UCSD-AML1 (cell line): ENCODE data around the gene SLCO3A1.
"Not testable (repeated sequence)": the region's sequence is repeated elsewhere in the genome, so short reads cannot be mapped to it uniquely, and the experiment has no call there.

ENCODE experiments used
- DNase-seq: peaks from one replicate; lab custom pipeline; 2025; ENCODE audit not compliant: unreplicated experiment; lab: John Stamatoyannopoulos, UW

SLCO3A1 gene

DNA sequence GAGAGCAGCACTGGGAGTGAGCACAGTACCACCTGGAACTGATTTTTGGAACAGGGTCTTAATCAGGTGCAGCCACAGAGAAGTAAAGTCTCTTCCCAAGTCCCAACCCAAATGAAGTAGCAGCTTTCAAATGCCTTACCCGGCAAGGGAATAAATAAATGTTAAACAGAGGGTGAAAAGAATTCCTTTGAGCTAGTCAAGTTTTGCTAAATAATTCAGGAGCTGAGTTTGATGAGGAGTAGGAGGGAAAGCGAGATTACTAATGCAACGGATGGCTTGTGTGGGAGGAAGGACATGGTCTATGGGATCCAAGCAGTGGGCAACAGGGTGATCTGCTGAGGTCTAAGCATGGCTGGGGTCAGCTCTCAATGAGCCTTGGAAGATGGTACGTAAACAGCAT, 335.7 kb downstream of the SLCO3A1 start:
- DNase-seq, result no peak

DNA sequence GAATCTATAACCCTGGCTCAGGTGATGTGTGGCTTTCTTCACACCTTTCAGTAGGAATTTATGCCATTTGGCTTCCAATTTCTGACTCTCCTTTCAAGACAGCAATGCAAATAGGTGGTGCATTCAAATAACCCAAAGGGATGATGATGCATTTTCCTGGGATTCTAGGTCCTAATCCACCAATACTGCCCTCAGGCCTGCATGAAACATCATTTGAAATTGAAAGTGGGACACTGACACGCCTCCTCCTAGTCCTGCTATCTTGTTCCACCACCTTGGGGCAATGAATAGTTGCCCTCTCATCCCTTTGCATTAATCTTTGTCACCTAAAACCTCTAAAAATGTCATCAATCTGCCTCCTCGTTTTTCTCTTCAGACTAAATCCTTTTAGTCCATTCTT, 341.7 kb downstream of the SLCO3A1 start:
- no peak for DNase-seq

DNA sequence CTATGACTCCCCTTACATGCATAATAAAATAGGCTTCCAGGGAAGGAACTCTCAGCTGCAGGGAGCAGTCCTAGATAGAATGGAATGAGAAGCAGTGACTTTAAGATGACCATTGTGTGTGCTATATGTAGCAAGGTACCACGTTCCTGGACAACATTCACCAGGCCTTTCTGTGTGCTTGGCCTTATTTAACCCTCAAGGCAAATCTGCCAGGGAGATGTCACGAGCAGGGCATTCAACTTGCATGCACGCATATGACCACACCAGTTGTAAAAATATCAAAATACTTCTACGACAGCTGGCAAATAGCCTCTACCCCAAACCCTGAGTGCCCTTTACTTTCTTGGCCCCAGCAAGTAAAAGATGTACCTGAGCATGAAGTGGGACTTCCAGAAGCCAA, 342.8 kb downstream of the SLCO3A1 start:
- no peak for DNase-seq

DNA sequence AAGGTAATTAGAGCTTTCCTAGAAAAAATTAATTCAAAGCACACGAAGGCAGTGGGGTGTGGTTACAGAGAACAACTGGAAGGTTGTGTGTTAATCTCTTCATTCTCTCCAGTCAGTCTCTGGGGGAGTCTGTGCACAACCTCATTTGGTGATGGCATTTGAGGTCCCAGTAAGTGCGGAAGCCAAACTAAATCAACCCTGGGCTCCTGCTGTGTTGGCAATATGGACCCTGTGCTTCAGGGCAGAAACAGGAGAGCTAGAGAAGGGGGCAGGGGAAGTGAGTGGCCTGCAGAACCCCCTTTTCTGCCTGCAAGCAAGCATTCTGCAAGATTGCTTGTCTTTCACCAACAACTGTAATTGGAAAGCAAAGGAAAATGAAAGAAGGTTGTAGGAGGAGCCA, 344.2 kb downstream of the SLCO3A1 start:
- DNase-seq, result no peak

DNA sequence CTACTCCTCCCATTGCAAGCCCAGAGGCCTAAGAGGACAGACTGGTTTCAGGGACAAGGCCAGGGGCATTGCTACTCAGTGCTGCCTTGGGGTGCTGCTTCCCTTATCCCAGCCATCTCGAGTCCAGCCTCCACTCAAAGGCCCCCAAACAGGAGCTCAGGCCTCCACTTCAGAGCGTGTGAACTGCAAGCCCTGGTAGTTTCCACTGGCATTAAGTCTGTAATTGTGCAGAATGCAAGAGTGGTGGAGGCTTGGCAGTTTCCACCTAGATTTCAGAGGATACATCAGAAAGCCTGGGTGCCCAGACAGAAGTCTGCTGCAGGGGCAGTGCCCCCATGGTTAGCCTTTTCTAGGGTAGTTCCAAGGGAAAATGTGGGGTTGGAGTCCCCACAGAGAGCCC, 347.4 kb downstream of the SLCO3A1 start:
- DNase-seq, result no peak

DNA sequence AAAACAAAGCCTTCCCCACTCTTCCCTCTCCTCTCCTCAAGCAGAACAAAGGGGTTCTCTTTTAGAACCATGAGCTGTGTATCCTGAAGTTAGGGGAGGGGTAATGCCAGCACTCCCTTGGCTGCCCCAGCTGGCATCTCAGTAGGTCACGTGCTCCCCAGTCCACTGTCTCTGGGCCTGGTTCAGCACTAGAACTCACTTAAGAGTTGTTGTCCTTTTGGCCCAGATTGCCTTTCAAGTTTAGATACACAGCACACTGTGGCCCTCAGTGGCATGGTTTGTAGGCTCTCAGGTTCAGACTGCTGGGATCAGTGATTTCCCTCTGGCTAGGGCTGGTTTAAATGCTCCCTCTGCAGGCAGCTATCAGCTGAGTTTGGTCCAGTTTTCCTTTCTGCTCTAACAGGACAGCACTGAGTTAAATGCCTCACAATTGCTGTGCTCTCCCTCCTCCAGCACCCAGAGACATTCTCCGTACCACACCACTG, 351.8 kb downstream of the SLCO3A1 start:
- peak; percentile 14 for DNase-seq

DNA sequence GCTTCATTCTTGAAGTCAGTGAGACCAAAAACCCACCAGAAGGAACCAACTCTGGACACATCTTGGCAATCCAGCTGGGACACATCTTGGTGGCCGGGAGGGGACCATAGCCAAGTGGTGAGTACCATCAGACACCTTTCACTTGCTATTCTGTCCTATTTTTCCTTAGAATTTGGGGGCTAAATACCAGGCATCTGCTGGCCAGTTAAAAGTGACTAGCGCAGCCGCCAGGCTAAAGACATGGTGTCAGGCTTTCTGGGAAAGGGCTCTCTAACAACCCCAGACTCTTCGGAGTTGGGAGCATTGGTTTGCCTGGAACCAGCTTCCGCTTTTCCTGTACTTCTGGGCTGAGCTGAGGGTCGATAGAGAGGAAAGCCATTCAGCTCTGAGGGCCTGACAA, 354.1 kb downstream of the SLCO3A1 start:
- not testable (repeated sequence) for DNase-seq
